T47D (cell line): Measurements from ENCODE around the gene PIERCE2.
"Not testable (repeated sequence)": the region's sequence is repeated elsewhere in the genome, so short reads cannot be mapped to it uniquely, and the experiment has no call there.

ENCODE experiments used
- DNase-seq, 2 experiments: peaks; one replicate each; pipeline versions ENCODE4 v3.0.0 to v3.0.0-alpha.2; 2011 to 2012; ENCODE audit warnings: low read depth in 1 of 2, low spot score in 1 of 2
- JUND ChIP-seq: IDR thresholded peaks from 2 replicates; pipeline ENCODE4 v1.6.1; 2012; ENCODE audit warnings: low read depth
- in situ Hi-C: cut with HindIII; loops from 2 replicates; pipeline ENCODE4 v1.10.0; 2016; ENCODE audit warnings: low sequenced_read_pairs, low pct_unique_long_range_greater_than_20kb

Gene PIERCE2

GRCh38 chr15:55408012-55408928 is at the start of gene PIERCE2, which contains the start of gene CCPG1:
Gene PIERCE2, plus strand, starts transcription at chr15:55408495. Its CDS starts 274 bp downstream, at chr15:55408769.
Gene CCPG1, minus strand, starts transcription at chr15:55408359. Its CDS starts 18,935 bp downstream, at chr15:55389424.
- DNase-seq: peak; percentile 86 to 95
- TF ChIP-seq JUND: no peak
- in situ Hi-C loops: no loop called here

- no peak for TF ChIP-seq JUND
- DNase-seq: no peak
- in situ Hi-C loops: no loop called here
These were observed 48.0 kb upstream of the PIERCE2 start for GRCh38 chr15:55360256-55360655.

GRCh38 chr15:55361048-55361447 is 47.2 kb upstream of the PIERCE2 start:
- in situ Hi-C loops: no loop called here
- no peak for TF ChIP-seq JUND
- DNase-seq: no peak

GRCh38 chr15:55362641-55363040 is 45.7 kb upstream of the PIERCE2 start:
- TF ChIP-seq JUND: no peak
- in situ Hi-C loops: no loop called here
- DNase-seq: no peak

GRCh38 chr15:55366981-55367380 is 41.3 kb upstream of the PIERCE2 start:
- TF ChIP-seq JUND: no peak
- DNase-seq: no peak
- in situ Hi-C loops: no loop called here

- no peak for DNase-seq
- in situ Hi-C loops: no loop called here
- TF ChIP-seq JUND: no peak
These were observed 35.4 kb upstream of the PIERCE2 start for GRCh38 chr15:55372701-55373440.

GRCh38 chr15:55379095-55379494 is 29.2 kb upstream of the PIERCE2 start:
- in situ Hi-C loops: no loop called here
- no peak for DNase-seq
- no peak for TF ChIP-seq JUND

- in situ Hi-C loops: no loop called here
- no peak for TF ChIP-seq JUND
- no peak for DNase-seq
These were observed 26.7 kb upstream of the PIERCE2 start for GRCh38 chr15:55381595-55381994.

- in situ Hi-C loops: no loop called here
- no peak for DNase-seq
- no peak for TF ChIP-seq JUND
These were observed 24.6 kb upstream of the PIERCE2 start for GRCh38 chr15:55383687-55384086.

GRCh38 chr15:55387027-55387426 is 21.3 kb upstream of the PIERCE2 start:
- in situ Hi-C loops: no loop called here
- no peak for TF ChIP-seq JUND
- DNase-seq: no peak

GRCh38 chr15:55389264-55389607 is 19.1 kb upstream of the PIERCE2 start:
- no peak for DNase-seq
- in situ Hi-C loops: no loop called here
- no peak for TF ChIP-seq JUND

GRCh38 chr15:55394694-55395093 is 13.6 kb upstream of the PIERCE2 start:
- no peak for DNase-seq
- in situ Hi-C loops: no loop called here

GRCh38 chr15:55398243-55398642 is 10.1 kb upstream of the PIERCE2 start:
- in situ Hi-C loops: no loop called here
- DNase-seq: no peak
- no peak for TF ChIP-seq JUND

More at GRCh38 chr15:55394694-55395093, 13.6 kb upstream of the PIERCE2 start:
- no peak for TF ChIP-seq JUND

GRCh38 chr15:55400050-55400449 is 8.2 kb upstream of the PIERCE2 start:
- in situ Hi-C loops, DNase-seq: not testable (repeated sequence)
